Body of pancreas (tissue), 4 donors: ENCODE results near the gene TRIM47.

Experiments used
- CTCF ChIP-seq, 7 experiments: fragments of 450-650 bp in 4 of 7; fragments of 200-600 bp in 3 of 7; sonication (generic) in 3 of 7; IDR thresholded peaks; one replicate each; pipeline ENCODE4 v1.5.1; 2016 to 2019; ENCODE audit warnings: antibody characterized with exemption in 7 of 7
- POLR2A ChIP-seq, 3 donors: fragments of 450-650 bp; IDR thresholded peaks; one replicate each; pipeline ENCODE4 v1.6.1; 2016; ENCODE audit warnings: antibody characterized with exemption in 3 of 3, mild to moderate bottlenecking in 2 of 3

DNA sequence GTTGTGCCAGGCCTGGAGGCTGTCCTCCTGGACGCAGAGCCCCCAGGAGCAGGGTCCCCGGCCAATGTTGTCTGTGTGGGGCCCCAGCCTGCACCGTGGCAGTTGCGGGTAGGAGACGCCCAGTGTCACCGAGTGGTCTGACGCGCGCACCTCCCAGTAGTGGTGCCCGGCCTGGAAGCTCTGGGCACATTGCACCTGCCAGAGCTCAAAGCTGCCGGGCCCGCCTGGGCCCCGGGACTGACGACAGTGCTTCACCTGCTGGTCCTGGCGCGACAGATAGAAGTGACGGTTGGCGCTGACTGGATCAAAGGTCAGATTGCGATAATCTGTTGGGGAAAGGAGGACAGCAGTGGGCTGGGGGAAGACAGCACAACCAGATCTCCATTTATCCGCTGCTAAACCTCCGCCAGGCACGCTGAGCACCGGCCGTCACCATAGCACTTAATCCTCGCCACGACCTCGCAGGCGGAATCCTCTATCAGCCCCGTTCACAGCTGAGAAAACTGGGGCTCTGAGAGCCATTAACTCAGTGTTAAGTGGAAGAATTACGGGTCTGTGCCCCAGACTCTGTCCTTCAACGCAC, 12.7 kb upstream of the TRIM47 start:
- TF ChIP-seq CTCF (IDR thresholded peaks at IDR 0.05) (no peak), POLR2A (IDR thresholded peaks at IDR 0.05) (no peak)
